HG03159 (cell line): ENCODE measurements around the gene PTPRT.

ENCODE experiments used
- ATAC-seq: cut with Tn5 transposase; IDR thresholded peaks from one replicate; pipeline ENCODE4 v1.9.1; 2021; ENCODE audit warnings: mild to moderate bottlenecking, moderate library complexity; ENCODE audit not compliant: unreplicated experiment

The PTPRT gene

DNA sequence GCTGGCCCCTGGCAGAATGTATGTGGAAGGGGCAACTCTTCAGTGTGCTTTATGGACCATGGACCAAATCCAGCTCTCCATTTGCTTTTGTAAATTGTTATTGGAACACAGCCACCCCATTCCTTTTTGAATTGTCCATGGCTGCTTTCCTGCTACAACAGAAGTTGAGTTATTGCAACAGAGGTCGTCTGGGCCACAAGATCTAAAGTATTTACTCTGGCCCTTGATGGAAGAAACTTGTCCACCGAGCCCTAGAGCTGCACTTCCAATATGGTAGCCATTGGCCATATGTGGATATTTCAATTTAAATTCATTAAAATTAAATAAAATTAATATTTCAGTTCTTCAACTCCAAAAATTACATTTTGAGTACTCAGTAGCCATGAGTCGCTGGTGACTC is 543.5 kb downstream of the PTPRT start:
- ATAC-seq = no peak

DNA sequence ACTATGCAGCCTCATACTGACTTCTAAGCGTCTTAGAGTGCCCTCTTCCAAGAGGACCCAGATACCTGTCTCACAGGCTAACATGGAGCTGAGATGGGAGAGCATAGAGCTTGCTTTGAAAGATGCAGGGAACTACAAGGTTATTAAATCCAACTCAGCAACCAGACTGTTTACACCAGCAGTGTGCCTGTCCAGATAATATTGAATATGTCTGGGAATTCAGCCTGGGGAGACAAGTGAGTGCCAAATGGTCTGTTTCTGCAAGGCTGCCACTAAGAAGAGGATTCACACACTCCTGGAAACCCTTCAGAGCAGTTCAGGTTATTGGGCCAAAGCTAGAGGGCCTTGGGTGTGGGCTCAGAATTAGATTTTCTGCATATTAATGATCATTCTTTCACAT is 547.8 kb downstream of the PTPRT start:
- ATAC-seq = no peak

DNA sequence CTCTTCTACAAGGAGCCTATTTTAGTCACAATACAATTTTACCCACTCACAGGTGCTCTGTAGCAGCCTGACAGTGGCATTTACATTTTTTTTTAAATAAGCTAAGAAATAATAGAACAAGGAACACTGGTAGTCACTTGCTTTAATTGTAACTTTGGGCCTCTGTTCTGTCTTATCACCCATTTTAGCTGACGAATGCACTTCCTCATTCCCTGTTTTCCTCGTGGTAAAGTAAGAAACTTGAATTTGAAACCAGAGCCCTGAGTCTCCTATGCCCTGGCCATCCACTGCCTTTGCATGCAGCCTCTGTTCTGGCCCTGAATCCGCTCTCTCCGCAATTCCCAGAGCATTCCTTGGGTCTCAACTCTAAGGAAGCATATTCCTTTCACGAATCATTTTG is 550.6 kb downstream of the PTPRT start:
- ATAC-seq = no peak

GRCh38 chr20:42635699-42636411 is 553.9 kb downstream of the PTPRT start:
- no peak for ATAC-seq

- no peak for ATAC-seq
Observed at GRCh38 chr20:42634156-42634555, 555.5 kb downstream of the PTPRT start.

GRCh38 chr20:42628683-42629082 is 561.0 kb downstream of the PTPRT start:
- no peak for ATAC-seq

GRCh38 chr20:42613076-42613475 is 576.6 kb downstream of the PTPRT start:
- no peak for ATAC-seq

DNA sequence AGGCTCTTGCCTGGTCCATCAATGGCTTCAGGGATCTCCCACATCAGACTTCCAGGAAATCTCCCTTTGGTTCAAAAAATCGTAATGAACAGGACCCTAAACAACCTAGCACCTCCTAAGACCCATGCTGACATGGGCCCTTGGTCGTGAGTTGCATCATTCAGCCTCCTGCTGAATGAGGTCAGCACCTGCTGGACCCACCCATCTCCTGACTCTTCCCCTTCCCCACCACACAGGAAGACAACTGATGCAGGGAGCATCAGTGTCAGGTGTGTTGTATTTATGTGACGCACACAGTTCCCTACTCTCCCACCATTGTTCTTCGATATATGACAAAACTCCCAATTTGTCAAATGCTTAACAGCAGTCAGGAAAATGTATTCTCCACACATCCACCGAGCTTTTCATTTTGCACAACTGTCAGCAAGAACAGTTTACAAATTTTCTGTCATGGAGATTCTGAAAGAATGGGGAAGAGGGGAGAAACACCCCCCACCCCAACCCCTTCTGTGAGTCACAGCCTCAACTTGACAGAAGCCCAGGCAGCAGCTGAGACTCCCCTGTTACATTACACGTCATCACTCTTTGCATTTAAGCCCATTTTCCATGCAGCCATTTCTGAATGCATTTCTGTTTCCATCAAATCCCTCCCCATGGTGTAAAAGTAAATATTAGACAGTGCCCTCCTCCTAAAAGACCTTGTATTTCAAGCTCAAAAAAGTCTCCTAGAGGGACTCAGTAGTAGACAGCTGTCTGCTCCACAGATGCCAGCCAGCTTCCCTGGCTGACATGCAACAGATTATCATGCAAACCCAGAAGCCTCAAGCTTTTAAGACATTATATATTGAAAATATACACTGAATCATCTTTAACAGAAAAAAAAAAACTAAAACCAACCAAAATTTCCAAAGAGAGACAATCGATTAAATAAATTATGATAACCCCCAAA is 577.5 kb downstream of the PTPRT start:
- ATAC-seq = no peak

GRCh38 chr20:42611423-42611822 is 578.3 kb downstream of the PTPRT start:
- no peak for ATAC-seq

DNA sequence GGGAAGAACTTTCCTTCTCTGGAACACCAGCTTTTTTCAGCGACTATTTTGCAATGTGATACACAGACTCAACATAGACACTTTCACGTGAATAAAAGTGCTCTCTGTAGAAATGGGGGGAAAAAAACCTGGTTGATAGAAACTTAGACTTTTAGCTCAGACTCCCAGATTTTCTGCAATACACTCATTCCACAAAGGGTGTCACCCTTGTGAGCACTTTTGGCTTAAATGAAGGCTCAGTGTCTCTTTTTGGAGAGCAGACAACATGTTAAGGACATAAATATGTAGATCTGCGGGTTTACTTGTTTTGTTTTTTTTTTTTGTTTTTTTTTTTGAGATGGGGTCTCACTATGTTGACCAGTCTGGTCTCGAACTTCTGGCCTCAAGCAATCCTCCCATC is 579.6 kb downstream of the PTPRT start:
- ATAC-seq = no peak

- ATAC-seq = no peak
Observed at GRCh38 chr20:42609618-42610017, 580.1 kb downstream of the PTPRT start.

DNA sequence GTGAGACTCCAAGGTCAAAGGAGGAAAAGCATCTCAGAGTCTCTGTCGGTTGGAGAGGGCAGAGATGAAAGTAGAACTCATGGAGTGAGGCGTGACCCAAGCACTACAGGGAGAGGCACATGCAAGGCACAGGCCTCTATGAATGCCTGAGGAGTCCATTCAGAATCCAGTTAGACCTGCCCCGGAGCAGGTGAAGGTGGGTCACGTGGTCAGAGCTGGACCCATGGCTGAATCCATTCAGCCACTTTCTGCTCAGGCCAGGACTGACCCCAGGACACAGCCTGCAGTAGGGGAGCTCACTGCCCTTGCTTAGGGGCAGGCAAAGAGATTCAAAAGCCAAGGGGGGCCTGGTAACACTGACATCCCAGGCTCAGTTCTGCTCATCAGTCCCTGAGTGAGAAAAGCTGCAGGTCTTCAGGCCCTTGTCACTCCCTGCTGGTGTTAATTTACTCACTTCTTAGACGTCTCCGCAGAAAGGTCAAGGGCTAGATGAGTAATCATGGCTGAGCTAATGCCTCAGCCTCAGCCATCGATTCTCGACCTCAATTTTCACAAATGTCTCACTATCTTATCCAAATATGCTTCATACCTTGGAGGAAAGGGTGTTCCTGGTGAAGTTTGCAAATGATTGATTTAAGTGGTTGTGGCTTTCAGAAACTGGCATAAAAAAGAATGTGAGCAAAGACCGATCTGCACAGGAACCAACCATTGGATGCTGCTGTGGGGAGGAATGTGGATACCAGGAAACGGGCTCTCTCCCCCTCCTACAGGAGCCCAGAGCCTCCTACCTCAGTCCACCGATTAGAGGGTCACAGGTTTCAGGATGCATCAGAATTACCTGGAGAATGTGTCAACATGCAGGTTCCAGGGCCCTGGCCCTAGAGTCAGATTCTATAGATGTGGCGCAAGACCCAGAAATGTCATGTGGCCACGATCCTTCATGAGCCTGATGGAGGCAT is 584.4 kb downstream of the PTPRT start:
- no peak for ATAC-seq

GRCh38 chr20:42603655-42604054 is 586.1 kb downstream of the PTPRT start:
- no peak for ATAC-seq

- no peak for ATAC-seq
Observed at GRCh38 chr20:42598581-42598980, 591.1 kb downstream of the PTPRT start.

DNA sequence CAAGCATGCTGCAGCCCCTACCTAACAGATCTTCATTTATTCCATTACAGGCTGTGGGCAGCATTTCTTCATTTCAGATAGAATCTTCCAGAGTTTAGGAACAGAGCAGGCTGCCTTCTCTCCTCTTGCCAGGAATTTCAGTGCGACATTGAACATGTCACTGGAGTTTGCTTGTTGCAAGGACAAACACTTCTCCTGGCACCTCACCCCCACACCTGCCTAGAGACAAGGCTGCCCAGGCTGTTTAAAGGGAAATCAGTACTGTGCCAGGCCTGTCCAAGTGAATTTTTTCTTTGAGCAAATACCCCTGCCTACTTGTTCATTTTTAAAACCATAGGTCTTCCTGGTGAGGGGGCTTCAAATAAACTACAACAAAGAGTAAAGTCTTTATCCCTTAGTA is 594.1 kb downstream of the PTPRT start:
- ATAC-seq = no peak

DNA sequence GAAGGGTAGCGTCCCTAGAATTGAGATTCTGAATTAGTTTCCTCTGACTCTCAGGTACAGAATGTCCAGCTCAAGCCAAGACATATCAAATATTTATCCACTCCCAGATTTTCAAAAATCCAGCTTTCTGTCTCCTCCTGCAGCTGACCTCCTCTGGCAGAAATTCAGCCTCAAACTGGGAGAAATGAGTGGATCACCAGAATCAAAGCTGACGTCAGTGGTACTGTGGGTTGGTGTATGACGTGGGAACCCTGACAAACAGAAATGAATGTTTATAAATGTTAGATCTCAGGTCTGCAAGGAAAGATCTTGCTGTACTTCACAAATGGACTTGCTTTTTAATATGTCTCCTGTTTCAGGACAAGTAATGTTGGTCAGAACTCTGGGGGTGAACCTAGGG is 595.0 kb downstream of the PTPRT start:
- ATAC-seq = no peak

- no peak for ATAC-seq
Observed at GRCh38 chr20:42594011-42594410, 595.7 kb downstream of the PTPRT start.

DNA sequence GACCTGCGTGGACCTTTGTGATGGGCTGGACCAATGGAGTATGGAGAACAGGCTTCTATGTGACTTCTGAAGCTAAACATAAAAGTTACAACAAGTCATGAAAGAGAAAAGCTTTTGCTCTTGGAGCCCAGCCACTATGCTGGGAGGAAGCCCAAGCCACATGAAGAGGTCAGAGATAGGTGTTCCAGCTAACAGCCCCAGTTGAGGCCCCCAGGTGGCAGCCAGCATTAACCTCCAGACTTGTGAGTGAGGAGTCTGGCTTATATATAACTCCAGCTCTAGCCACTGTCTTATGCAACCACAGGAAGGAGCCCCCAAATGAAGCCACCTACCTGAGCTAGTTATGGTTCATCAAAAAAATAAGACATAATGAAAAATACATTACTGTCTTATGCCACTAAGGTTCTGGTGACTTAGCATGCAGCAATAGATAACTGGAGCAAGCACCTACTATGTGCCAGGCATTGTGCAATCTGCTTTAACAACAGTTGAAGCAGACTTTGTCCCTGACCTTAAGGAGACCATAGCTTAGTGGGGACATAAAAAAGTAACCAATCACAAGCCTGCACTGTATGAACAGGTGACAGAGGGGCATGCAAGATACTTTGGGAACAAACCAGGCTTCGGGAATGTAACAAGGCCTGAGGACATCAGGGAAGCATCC is 599.6 kb downstream of the PTPRT start:
- no peak for ATAC-seq

GRCh38 chr20:42588847-42589246 is 600.9 kb downstream of the PTPRT start:
- ATAC-seq = no peak

GRCh38 chr20:42587427-42587826 is 602.3 kb downstream of the PTPRT start:
- ATAC-seq = no peak
